ENCODE results near the gene NR2F6.
"Not testable (repeated sequence)": the region's sequence is repeated elsewhere in the genome, so short reads cannot be mapped to it uniquely, and the experiment has no call there.

The NR2F6 gene

GRCh38 chr19:17245535-17245984, at the start of gene NR2F6:
Gene NR2F6 (minus strand): TSS chr19:17245919. CDS start chr19:17245220, 699 bp downstream.
- DNase-seq (ENCODE audit: low read depth), result no peak

DNA sequence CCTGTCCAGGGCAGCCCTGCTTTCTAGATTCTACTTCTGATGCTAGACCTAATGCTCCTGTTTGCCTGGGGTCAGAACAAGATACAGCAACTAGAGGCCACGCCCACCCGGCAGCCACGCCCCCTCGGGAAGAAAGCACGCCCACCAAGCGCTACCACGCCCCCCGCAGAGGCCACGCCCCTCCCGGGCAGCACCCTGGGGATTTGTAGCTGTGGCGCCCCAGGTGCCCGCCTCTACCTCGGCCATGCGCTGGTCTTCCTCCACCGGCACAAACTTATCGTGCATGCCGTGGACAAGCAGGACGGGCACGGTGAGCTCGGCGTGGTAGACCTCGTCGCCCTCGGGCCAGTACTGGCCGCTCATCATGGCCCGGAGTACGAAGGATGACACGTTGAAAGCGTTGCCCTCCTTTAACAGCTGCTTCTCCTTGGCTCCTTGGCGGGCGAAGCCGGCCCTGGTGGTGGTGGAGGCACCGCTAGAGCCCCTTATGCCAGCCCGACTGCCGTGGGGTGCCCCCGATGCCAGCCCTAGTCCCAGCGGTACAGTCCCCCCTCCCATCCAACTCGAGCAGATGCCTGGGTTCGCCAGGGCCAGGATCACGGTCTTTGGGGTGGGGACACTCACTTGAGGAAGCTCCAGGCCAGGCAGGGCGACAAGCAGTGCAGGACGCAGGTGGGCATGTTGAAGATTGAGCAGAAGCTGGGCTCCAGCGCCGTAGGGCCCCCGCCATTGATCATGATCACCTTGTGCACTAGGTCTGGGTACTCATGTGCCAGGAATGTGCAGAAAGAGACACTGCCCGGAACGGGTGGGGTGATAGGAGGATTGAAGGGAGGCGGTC, 48.6 kb upstream of the NR2F6 start:
- peak; percentile 35 for DNase-seq (ENCODE audit: low read depth)

DNA sequence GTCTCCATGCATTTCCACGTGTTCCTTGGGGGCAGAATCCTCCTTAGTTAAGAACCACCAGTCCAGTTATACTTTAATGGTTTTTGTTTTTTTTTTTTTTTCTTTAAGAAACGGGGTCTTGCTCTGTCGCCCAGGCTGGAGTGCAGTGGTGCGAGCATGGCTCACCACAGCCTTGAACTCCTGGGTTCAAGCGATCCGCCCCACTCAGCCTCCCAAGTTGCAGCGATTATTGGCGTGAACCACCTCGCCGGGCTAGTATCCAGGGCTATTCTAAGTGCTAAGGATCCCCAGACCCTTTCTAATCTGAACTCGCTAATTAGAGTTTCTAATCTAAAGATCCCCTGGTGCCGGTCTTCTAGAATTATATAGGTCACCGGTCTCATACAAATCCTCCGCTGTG, 47.9 kb upstream of the NR2F6 start:
- no peak for DNase-seq (ENCODE audit: low read depth)

DNA sequence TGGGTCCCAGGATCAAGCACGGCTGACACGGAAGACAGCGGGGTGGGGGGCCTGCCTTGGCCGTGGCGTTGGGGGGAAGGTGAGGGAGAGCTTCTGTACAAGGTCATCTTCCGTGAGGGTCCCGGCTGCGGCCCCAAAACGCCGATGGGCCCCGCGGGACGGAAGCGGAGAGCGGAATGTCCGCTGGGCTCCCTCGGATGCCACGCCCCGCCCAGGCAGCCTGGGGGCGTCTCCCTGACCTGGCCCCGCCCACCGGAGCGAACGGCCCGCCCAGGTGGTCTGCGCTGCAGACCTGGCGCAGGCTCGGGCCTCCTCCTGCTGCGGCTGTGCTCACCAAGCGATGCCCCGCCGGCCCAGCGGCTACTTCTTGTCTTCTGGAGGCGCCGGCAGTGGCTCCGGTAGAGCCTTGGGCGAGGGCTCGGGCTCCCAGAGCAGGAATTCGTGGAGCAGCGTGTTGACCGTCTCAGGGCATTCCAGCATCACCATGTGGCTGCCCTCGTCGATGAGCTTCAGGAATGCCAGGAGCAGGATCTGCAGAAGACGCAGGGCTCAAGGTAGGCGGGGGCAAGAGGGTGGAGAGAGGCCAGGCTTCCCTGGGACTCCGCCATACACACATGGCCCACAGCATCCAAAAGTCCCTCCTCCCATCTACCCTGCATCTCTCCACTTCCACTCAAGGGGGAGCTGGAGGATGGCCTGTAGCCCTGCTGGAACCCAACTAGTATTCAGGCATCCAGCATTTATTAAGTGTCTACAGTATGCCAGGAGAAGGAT, 46.8 kb upstream of the NR2F6 start:
- DNase-seq (ENCODE audit: low read depth), result peak; percentile 69

GRCh38 chr19:17289489-17289888, 43.8 kb upstream of the NR2F6 start:
- no peak for DNase-seq (ENCODE audit: low read depth)

DNA sequence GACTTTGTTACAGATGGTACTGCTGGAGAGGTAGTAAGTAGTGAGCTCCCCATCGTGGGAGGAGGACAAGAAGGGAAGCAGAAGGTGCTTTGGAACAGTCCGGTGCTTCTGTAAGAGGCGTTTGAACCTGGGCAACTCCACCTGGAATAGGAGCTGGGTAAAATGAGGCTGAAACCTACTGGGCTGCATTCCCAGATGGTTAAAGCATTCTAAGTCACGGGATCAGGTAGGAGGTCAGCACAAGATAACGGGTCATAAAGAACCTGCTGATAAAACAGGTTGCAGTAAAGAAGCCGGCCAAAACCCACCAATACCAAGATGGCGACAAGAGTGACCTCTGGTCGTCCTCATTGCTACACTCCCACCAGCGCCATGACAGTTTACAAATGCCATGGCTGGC, 41.0 kb upstream of the NR2F6 start:
- no peak for DNase-seq (ENCODE audit: low read depth)

GRCh38 chr19:17286263-17286662, 40.5 kb upstream of the NR2F6 start:
- no peak for DNase-seq (ENCODE audit: low read depth)

GRCh38 chr19:17285415-17286135, 39.9 kb upstream of the NR2F6 start:
- DNase-seq (ENCODE audit: low read depth), result no peak

GRCh38 chr19:17283504-17283996, 37.8 kb upstream of the NR2F6 start:
- no peak for DNase-seq (ENCODE audit: low read depth)

- peak; percentile 69 for DNase-seq (ENCODE audit: low read depth)
Observed at GRCh38 chr19:17282488-17283125, 36.9 kb upstream of the NR2F6 start.

GRCh38 chr19:17281391-17282304, 35.9 kb upstream of the NR2F6 start, which contains the start of gene ANKLE1:
Gene ANKLE1 (plus strand): TSS chr19:17281901. CDS start chr19:17281921, 20 bp downstream.
- no peak for DNase-seq (ENCODE audit: low read depth)

DNA sequence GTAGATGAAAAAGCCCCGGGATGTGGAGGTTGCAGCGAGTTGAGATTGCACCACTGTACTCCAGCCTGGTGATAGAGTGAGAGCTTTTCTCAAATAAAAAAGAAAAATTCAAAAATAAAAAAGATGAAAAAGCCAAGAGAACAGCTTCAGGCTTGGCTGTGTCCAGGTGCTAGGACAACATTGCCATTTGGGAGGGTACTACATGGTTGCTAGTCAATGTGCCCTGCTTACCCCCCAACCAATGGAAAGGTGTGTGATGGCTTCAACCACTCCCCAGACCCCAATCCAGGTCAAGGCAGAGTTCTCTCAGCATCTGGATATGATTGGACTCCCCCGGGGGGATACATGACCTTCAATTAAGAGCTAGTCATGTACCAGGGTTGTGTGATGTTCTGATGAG, 33.7 kb upstream of the NR2F6 start:
- no peak for DNase-seq (ENCODE audit: low read depth)

DNA sequence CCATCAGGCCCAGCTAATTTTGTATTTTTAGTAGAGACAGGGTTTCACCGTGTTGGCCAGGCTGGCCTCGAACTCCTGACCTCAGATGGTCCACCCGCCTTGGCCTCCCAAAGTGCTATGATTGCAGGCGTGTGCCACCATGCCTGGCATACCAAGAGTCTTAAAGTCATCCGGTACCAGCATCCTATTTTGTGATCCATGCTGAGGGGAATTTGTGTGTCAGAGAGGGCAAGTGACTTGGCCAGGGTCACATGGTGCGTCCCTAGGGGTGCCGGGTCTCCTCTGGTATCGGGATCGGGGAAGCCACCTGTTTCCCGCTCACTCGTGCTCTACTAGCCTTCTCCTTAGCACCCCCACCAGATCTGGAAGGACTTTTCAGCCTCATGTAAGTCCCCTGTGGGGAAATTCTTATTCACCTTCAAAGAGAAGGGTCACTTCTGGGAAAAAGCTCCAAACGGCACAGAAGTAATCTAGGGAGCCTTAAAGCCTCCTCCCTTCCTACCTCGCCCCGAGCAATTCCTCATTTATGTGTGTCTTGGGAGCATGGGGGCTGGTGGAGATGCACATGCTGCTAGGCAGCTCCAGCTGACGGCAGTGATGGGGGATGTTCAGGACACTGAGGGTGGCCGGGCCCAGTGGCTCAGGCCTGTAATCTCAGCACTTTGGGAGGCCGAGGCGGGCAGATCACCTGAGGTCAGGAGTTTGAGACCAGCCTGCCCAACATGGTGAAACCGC, 29.9 kb upstream of the NR2F6 start:
- DNase-seq (ENCODE audit: low read depth), result no peak

DNA sequence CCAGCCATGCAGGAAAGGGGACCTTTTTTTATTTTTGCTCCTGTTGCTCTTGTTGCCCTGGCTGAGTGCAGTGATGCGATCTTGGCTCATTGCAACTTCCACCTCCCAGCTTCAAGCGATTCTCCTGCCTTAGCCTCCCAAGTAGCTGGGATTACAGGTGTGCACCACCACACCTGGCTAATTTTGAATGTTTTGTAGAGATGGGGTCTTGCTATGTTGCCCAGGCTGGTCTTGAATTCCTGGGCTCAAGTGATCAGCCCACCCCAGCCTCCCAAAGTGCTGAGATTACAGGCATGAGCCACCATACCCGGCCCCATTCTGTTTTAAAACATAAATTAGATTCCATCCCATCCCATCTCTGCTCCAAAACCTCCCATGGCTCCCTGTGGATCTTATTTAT, 29.2 kb upstream of the NR2F6 start:
- not testable (repeated sequence) for DNase-seq (ENCODE audit: low read depth)

GRCh38 chr19:17268754-17269153, 23.0 kb upstream of the NR2F6 start:
- no peak for DNase-seq (ENCODE audit: low read depth)

- DNase-seq (ENCODE audit: low read depth), result peak; percentile 83
Observed at GRCh38 chr19:17266975-17267788, 21.5 kb upstream of the NR2F6 start, which contains the start of gene BABAM1. Gene BABAM1 (plus strand): TSS chr19:17267443. CDS start chr19:17268807, 1,364 bp downstream.

DNA sequence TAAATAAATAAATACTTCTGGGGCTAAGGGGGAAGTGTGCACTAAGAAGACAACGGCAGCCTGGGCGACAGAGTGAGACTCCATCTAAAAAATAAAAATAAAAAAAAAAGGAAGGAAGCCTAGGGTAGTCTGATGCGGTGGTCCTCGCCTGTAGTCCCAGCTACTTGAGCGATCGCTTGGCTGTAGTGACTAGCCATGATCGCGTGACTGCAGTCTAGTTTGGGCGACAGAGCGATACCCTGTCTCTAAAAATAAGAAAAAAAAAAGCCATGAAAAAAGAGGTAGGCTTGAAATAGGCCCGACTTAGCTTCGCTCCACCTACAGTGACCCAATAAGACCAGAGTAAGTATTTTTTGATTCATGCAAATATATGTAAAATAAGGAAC, 20.9 kb upstream of the NR2F6 start:
- no peak for DNase-seq (ENCODE audit: low read depth)

DNA sequence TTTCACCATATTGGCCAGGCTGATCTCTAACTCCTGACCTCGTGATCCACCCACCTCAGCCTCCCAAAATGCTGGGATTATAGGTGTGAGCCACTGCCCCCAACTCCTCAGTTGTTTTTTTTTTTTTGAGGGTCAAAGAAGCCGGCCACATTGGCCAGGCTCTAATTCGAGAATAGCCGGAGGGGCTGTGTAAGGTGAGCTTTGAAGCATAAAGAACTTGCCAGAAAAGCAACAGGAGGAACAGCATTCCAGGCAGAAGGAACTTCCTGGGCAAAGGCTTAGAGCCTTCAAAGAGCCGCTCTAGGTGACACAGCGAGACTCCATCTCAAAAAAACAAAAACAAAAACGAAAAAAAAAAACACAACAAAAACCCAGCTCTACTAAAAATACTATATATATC, 20.3 kb upstream of the NR2F6 start:
- DNase-seq (ENCODE audit: low read depth), result no peak

DNA sequence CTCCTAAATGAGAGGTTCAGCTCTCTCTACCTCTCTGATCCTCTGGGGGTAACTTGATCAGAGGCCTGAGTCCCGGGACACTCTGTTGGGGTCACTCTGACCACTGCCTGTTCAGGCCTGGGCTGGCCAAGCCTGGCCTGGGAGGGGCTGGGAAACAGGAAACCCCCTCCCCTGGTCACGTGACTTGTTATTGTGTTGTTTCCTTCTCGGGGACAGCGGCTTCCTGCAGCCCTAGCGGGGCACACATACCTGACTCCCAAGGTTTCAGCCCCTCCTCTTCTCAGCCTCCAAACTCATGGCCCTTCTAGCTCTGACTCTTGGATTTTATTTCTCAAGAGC, 18.9 kb upstream of the NR2F6 start, which contains the start of gene USHBP1:
TSS of gene USHBP1 (minus strand) at position 105 of the 339 bp plus-strand sequence. CDS start 446 bp downstream, outside the sequence.
- no peak for DNase-seq (ENCODE audit: low read depth)

Measured in activated T-cell treated with anti-CD3 and anti-CD28 coated beads for 1 hour (primary cell).